GM12878 (cell line): ENCODE results near the gene HTRA2. TPM values are rescaled to one million over a fixed set of nuclear protein-coding genes. Genes with fewer than 3 reads are reported as not detected.
A peak's percentile ranks its signal among the peaks of the same experiment; 100 is the strongest.

ENCODE experiments used
- ATAC-seq: fragments of 200-7000 bp; cut with Tn5 transposase; 3 replicates; pipeline ENCODE4 v1.9.1; 2020; ENCODE audit warnings: mild to moderate bottlenecking, moderate library complexity
- BruUV-seq: library from RNA; stranded (reverse); fragments of 400-500 nt; replicated peaks from 2 replicates; lab custom pipeline; 2021; lab: Mats Ljungman, UMichigan
- CTCF ChIA-PET: fragments of 300-600 bp; sonication (Branson Sonifier 250); formaldehyde crosslinking; extraction: SDS; loops from one replicate; lab custom pipeline; 2021; ENCODE audit warnings: inconsistent platforms; lab: Yijun Ruan, JAX
- POLR2A ChIA-PET: fragments of 350-600 bp; formaldehyde crosslinking; extraction: SDS; loops from one replicate; lab custom pipeline; 2021; ENCODE audit warnings: inconsistent platforms; lab: Charles Lee
- RAD21 ChIA-PET: fragments of 300-600 bp; sonication (Branson Sonifier 250); formaldehyde crosslinking; loops from one replicate; lab custom pipeline; 2023; ENCODE audit warnings: antibody characterized with exemption; ENCODE audit not compliant: unreplicated experiment; lab: Charles Lee
- SMC1A ChIA-PET: fragments of 300-600 bp; sonication (Branson Sonifier 250); formaldehyde crosslinking; loops from one replicate; lab custom pipeline; 2023; ENCODE audit not compliant: unreplicated experiment, uncharacterized antibody; lab: Charles Lee
- DNase-seq: peaks from one replicate; pipeline ENCODE4 v3.0.0-alpha.2; 2011; ENCODE audit warnings: low read depth, low spot score
- FAIRE-seq: peaks from 3 replicates; lab custom pipeline; 2011; peaks lifted over from hg19 to GRCh38; lab: Jason Lieb, UNC
- H2AFZ ChIP-seq: 2 replicates; pipeline ENCODE4 v1.6.0; 2011; ENCODE audit warnings: low read depth, low read length, control low read depth; ENCODE audit not compliant: control insufficient read depth
- H3K27ac ChIP-seq: 2 replicates; pipeline ENCODE4 v1.5.1; 2011; ENCODE audit warnings: control low read depth; ENCODE audit not compliant: control insufficient read depth, insufficient read depth
- H3K27me3 ChIP-seq, 2 experiments: replicated peaks in 1 of 2; 2 replicates each; pipeline versions ENCODE4 v1.6.0 to v1.6.1; 2011; ENCODE audit warnings: low read length in 1 of 2; ENCODE audit not compliant: control insufficient read depth in 2 of 2, insufficient read depth in 2 of 2
- H3K36me3 ChIP-seq, 2 experiments: 2 replicates each; pipeline ENCODE4 v1.5.1; 2011; ENCODE audit warnings: low read length in 1 of 2; ENCODE audit not compliant: control insufficient read depth in 2 of 2, insufficient read depth in 2 of 2
- H3K4me1 ChIP-seq: 2 replicates; pipeline ENCODE4 v1.6.1; 2011; ENCODE audit warnings: mild to moderate bottlenecking, low read length, moderate library complexity, mixed read lengths; ENCODE audit not compliant: control insufficient read depth, insufficient read depth
- H3K4me2 ChIP-seq: 2 replicates; pipeline ENCODE4 v1.6.0; 2011; ENCODE audit warnings: control low read depth; ENCODE audit not compliant: control insufficient read depth, insufficient read depth
- H3K4me3 ChIP-seq: fragments of 200-600 bp; sonication (generic); 2 replicates; pipeline ENCODE4 v1.5.1; 2016
- H3K79me2 ChIP-seq: 2 replicates; pipeline ENCODE4 v1.6.0; 2011; ENCODE audit warnings: low read length; ENCODE audit not compliant: control insufficient read depth, insufficient read depth
- H3K9ac ChIP-seq: 2 replicates; pipeline ENCODE4 v1.8.0; 2011; ENCODE audit warnings: low read length, control low read depth, mixed read lengths; ENCODE audit not compliant: control insufficient read depth, insufficient read depth
- H3K9me3 ChIP-seq: replicated peaks from 3 replicates; pipeline ENCODE4 v1.5.1; 2011; ENCODE audit warnings: mild to moderate bottlenecking, low read length; ENCODE audit not compliant: control insufficient read depth, insufficient read depth
- H4K20me1 ChIP-seq: 2 replicates; pipeline ENCODE4 v1.6.0; 2011; ENCODE audit not compliant: control insufficient read depth, insufficient read depth
- BRCA1 ChIP-seq: IDR thresholded peaks from 2 replicates; pipeline ENCODE4 v1.6.1; 2011; ENCODE audit warnings: low read depth, low read length, improper control_type of control experiment
- FOXM1 ChIP-seq: IDR thresholded peaks from 2 replicates; pipeline ENCODE4 v1.6.1; 2012; ENCODE audit warnings: low read depth, mild to moderate bottlenecking, inconsistent platforms, low read length, moderate library complexity
- JUNB ChIP-seq: IDR thresholded peaks from 2 replicates; pipeline ENCODE4 v1.6.1; 2016; ENCODE audit warnings: antibody characterized with exemption, mild to moderate bottlenecking
- POLR2AphosphoS2 ChIP-seq: IDR thresholded peaks from 2 replicates; pipeline ENCODE4 v1.6.1; 2011; ENCODE audit warnings: low read depth, mild to moderate bottlenecking, low read length, improper control_type of control experiment, moderate library complexity
- SUZ12 ChIP-seq: fragments of 200-600 bp; sonication (generic); IDR thresholded peaks from one replicate; pipeline ENCODE4 v1.6.1; 2018; ENCODE audit warnings: antibody characterized with exemption, mild to moderate bottlenecking; ENCODE audit not compliant: unreplicated experiment
- WGBS: methylation state at CpG from one replicate; pipeline ENCODE4 v1.1.6; 2016; ENCODE audit warnings: low lambda C conversion rate; ENCODE audit not compliant: insufficient replicate concordance, insufficient coverage; ENCODE audit errors: missing lambda C conversion rate; 5-methylcytosine and 5-hydroxymethylcytosine counted together
- in situ Hi-C: fragments of 300-500 bp; cut with MboI; formaldehyde crosslinking; loops from 9 replicates; pipeline ENCODE4 v1.14.3; 2018; ENCODE audit warnings: mixed read lengths
- intact Hi-C: fragments of 100-400 bp; cut with micrococcal nuclease; formaldehyde crosslinking; loops from one replicate; pipeline ENCODE4 v1.14.2; 2022; ENCODE audit not compliant: unreplicated experiment
- polyA plus RNA-seq, 11 experiments: library from polyadenylated mRNA; depleted of rRNA in 4 of 11; unstranded in 6 of 11; stranded (reverse) in 5 of 11; fragments of >200 nt; fragmentation: Nextera tagmentation in 4 of 11; fragmentation: Illumina TruSeq in 1 of 11; extraction: Ambion mirVana in 4 of 11; extraction: Trizol in 1 of 11; gene quantifications; 1 replicate in 1 of 11; 2 replicates in 10 of 11; pipeline versions ENCODE4 v1.2.1 to v1.2.3, GENCODE V29; 2011 to 2016; ENCODE audit warnings: inconsistent platforms in 2 of 11, missing spikeins in 2 of 11, low read depth in 1 of 11
- total RNA-seq, 4 experiments: library from RNA; depleted of rRNA in 3 of 4; stranded (reverse); fragments of >200 nt in 3 of 4; fragmentation: Illumina TruSeq in 1 of 4; extraction: Trizol in 1 of 4; gene quantifications; 2 replicates each; pipeline versions ENCODE4 v1.2.1 to v1.2.3, GENCODE V29; 2013 to 2021
- TF ChIP-seq, protein P1 (sequence below): IDR thresholded peaks from 2 replicates; pipeline ENCODE4 v1.6.1; 2012; ENCODE audit warnings: mild to moderate bottlenecking, low read depth, low read length

The HTRA2 gene
- total and polyA plus RNA-seq, 10 of the 15 experiments (the other 5 are each of a cell fraction or from before 2014, with no cell fraction given) = 42.3 to 73.9 (median 54.6) TPM

DNA sequence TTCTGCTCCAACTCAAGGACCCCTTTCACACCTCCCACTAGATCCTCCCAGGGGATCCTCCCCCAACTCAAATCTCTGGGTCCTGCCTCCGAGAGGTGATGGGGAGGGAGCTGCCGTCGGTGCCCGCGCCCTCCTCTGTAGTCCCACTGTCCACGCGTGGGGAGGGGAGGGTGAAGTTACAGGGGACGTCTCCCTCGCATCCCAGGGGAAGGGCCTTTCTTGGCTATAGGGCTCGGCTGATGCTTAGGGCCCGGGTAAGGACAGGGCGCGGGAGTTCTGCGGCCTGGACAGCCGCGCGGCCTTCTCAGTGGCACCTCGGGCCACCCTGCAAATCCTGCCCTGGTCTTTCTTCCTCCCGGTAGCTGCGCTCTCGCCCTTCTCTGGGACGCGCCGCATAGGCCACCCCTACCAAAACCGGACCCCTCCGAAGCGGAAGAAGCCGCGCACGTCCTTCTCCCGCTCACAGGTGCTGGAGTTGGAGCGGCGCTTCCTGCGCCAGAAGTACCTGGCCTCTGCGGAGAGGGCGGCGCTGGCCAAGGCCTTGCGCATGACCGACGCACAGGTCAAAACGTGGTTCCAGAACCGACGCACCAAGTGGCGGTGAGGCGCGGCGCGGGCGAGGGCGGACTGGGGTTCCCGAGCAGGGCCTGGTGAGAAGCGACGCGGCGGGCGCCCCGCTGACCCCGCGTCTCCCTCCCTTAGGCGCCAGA lies 14.3 kb upstream of the HTRA2 start:
- FAIRE-seq (no peak), DNase-seq (no peak), ATAC-seq (peak; percentile 32)
- Histone ChIP-seq H3K27me3 (peaks cover 18 to 31% of the 10 kb centered on the region in 2 experiments), H4K20me1 (no peaks in the 10 kb centered on the region), H3K79me2 (no peaks in the 10 kb centered on the region), H3K27ac (no peak overlapping the region), H3K4me2 (peak overlapping the region; percentile 96), H3K4me1 (peaks cover 13% of the 10 kb centered on the region; the same call in 1 of the 2 replicates), H3K4me3 (peak overlapping the region; percentile 38; the same call in 1 of the 2 replicates), H3K9ac (no peak overlapping the region), H2AFZ (peak overlapping the region; percentile 69; the same call in 1 of the 2 replicates), H3K9me3 (no peaks in the 10 kb centered on the region; the same call in 2 of the 3 replicates), H3K36me3 (no peaks in the 10 kb centered on the region)
- WGBS = 39% methylated on average over 51 of the region's 60 CpGs
- TF ChIP-seq FOXM1 = no peak
- no peak for TF ChIP-seq BRCA1
- TF ChIP-seq JUNB = no peak
- TF ChIP-seq, protein P1, sequence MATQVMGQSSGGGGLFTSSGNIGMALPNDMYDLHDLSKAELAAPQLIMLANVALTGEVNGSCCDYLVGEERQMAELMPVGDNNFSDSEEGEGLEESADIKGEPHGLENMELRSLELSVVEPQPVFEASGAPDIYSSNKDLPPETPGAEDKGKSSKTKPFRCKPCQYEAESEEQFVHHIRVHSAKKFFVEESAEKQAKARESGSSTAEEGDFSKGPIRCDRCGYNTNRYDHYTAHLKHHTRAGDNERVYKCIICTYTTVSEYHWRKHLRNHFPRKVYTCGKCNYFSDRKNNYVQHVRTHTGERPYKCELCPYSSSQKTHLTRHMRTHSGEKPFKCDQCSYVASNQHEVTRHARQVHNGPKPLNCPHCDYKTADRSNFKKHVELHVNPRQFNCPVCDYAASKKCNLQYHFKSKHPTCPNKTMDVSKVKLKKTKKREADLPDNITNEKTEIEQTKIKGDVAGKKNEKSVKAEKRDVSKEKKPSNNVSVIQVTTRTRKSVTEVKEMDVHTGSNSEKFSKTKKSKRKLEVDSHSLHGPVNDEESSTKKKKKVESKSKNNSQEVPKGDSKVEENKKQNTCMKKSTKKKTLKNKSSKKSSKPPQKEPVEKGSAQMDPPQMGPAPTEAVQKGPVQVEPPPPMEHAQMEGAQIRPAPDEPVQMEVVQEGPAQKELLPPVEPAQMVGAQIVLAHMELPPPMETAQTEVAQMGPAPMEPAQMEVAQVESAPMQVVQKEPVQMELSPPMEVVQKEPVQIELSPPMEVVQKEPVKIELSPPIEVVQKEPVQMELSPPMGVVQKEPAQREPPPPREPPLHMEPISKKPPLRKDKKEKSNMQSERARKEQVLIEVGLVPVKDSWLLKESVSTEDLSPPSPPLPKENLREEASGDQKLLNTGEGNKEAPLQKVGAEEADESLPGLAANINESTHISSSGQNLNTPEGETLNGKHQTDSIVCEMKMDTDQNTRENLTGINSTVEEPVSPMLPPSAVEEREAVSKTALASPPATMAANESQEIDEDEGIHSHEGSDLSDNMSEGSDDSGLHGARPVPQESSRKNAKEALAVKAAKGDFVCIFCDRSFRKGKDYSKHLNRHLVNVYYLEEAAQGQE = no peak
- TF ChIP-seq SUZ12 = peak; percentile 57
- no peak for TF ChIP-seq POLR2AphosphoS2
- in situ Hi-C loops = no loop called here
- no TSS peak for BruUV-seq
- CTCF ChIA-PET = interaction anchor here (0.6 kb wide), 1 partner anchor 33 kb away, joined by 3 read pairs; no protein-coding TSS in a partner anchor
- POLR2A ChIA-PET = no interaction called here
- RAD21 ChIA-PET = no interaction called here
- intact Hi-C loops = no loop called here
- SMC1A ChIA-PET = no interaction called here
